H9 (cell line): ENCODE data around the gene ST8SIA6. TPM values are rescaled to one million over a fixed set of nuclear protein-coding genes. Genes with fewer than 3 reads are reported as not detected.

Source experiments
- DNase-seq: peaks from one replicate; pipeline ENCODE4 v3.0.0-alpha.2; 2017
- H2AFZ ChIP-seq: one replicate; pipeline ENCODE4 v1.6.1; 2013; ENCODE audit warnings: mild to moderate bottlenecking, low read length, control low read depth, moderate library complexity
- H2AK5ac ChIP-seq: 2 replicates; pipeline ENCODE4 v1.6.1; 2013; ENCODE audit warnings: low read length, control low read depth, mixed read lengths; ENCODE audit not compliant: insufficient read length
- H2BK120ac ChIP-seq: one replicate; pipeline ENCODE4 v1.6.1; 2013; ENCODE audit warnings: low read depth, mild to moderate bottlenecking, low read length, control low read depth, inconsistent platforms; ENCODE audit not compliant: poor library complexity, severe bottlenecking
- H2BK12ac ChIP-seq: 2 replicates; pipeline ENCODE4 v1.6.1; 2013; ENCODE audit warnings: low read length, control low read depth, mixed read lengths, low read depth; ENCODE audit not compliant: insufficient read length
- H2BK15ac ChIP-seq: 2 replicates; pipeline ENCODE4 v1.6.1; 2013; ENCODE audit warnings: low read depth, low read length, control low read depth
- H2BK20ac ChIP-seq: one replicate; pipeline ENCODE4 v1.6.1; 2013; ENCODE audit warnings: low read depth, mild to moderate bottlenecking, low read length, control low read depth, inconsistent platforms; ENCODE audit not compliant: poor library complexity, severe bottlenecking
- H2BK5ac ChIP-seq: 2 replicates; pipeline ENCODE4 v1.6.1; 2013; ENCODE audit warnings: low read length, control low read depth, mixed read lengths; ENCODE audit not compliant: insufficient read length
- H3K14ac ChIP-seq: 2 replicates; pipeline ENCODE4 v1.6.1; 2013; ENCODE audit warnings: low read length, control low read depth; ENCODE audit not compliant: insufficient read depth
- H3K18ac ChIP-seq: 2 replicates; pipeline ENCODE4 v1.6.1; 2013; ENCODE audit warnings: low read depth, mild to moderate bottlenecking, mixed read lengths, low read length, control low read depth; ENCODE audit not compliant: insufficient read length
- H3K23ac ChIP-seq: 2 replicates; pipeline ENCODE4 v1.6.1; 2013; ENCODE audit warnings: low read length, control low read depth, mixed read lengths, low read depth; ENCODE audit not compliant: insufficient read length
- H3K23me2 ChIP-seq: 2 replicates; pipeline ENCODE4 v1.6.1; 2013; ENCODE audit warnings: low read depth, mild to moderate bottlenecking, mixed read lengths, low read length, control low read depth; ENCODE audit not compliant: insufficient read length, poor library complexity, severe bottlenecking
- H3K27ac ChIP-seq: 2 replicates; pipeline ENCODE4 v1.5.1; 2013; ENCODE audit warnings: low read length, control low read depth, mixed read lengths, low read depth; ENCODE audit not compliant: insufficient read length
- H3K27me3 ChIP-seq: 2 replicates; pipeline ENCODE4 v1.6.1; 2013; ENCODE audit warnings: low read length, control low read depth, inconsistent platforms; ENCODE audit not compliant: insufficient read depth
- H3K4ac ChIP-seq: 2 replicates; pipeline ENCODE4 v1.6.1; 2013; ENCODE audit warnings: low read depth, mild to moderate bottlenecking, control low read depth, inconsistent platforms, low read length, moderate library complexity
- H3K4me1 ChIP-seq: 2 replicates; pipeline ENCODE4 v1.6.1; 2013; ENCODE audit warnings: low read length, control low read depth, inconsistent platforms; ENCODE audit not compliant: insufficient read depth
- H3K4me2 ChIP-seq: 2 replicates; pipeline ENCODE4 v1.6.1; 2013; ENCODE audit warnings: low read length, control low read depth, mixed read lengths; ENCODE audit not compliant: insufficient read length, insufficient read depth
- H3K56ac ChIP-seq: 2 replicates; pipeline ENCODE4 v1.6.1; 2013; ENCODE audit warnings: low read depth, mild to moderate bottlenecking, mixed read lengths, low read length, control low read depth; ENCODE audit not compliant: insufficient read length
- H3K79me1 ChIP-seq: 2 replicates; pipeline ENCODE4 v1.6.1; 2013; ENCODE audit warnings: low read depth, mild to moderate bottlenecking, moderate library complexity, low read length, control low read depth, inconsistent platforms; ENCODE audit not compliant: insufficient read depth, poor library complexity, severe bottlenecking
- H3K79me2 ChIP-seq: 2 replicates; pipeline ENCODE4 v1.6.1; 2013; ENCODE audit warnings: low read length, control low read depth, inconsistent platforms; ENCODE audit not compliant: insufficient read depth
- H3K9ac ChIP-seq: 2 replicates; pipeline ENCODE4 v1.6.1; 2013; ENCODE audit warnings: low read length, control low read depth, mixed read lengths; ENCODE audit not compliant: insufficient read length; ENCODE audit errors: extremely low read depth
- H3K9me3 ChIP-seq: one replicate; pipeline ENCODE4 v1.6.1; 2013; ENCODE audit warnings: low read depth, low read length, inconsistent platforms; ENCODE audit not compliant: control insufficient read depth
- H3T11ph ChIP-seq: one replicate; pipeline ENCODE4 v1.6.1; 2013; ENCODE audit warnings: mild to moderate bottlenecking, low read length, control low read depth, inconsistent platforms
- H4K20me1 ChIP-seq: one replicate; pipeline ENCODE4 v1.6.1; 2013; ENCODE audit not compliant: control insufficient read depth, insufficient read length, insufficient read depth
- H4K5ac ChIP-seq: 2 replicates; pipeline ENCODE4 v1.6.1; 2013; ENCODE audit warnings: low read depth, mild to moderate bottlenecking, mixed read lengths, low read length, control low read depth; ENCODE audit not compliant: insufficient read length
- H4K8ac ChIP-seq: replicated peaks from 2 replicates; pipeline ENCODE4 v1.6.1; 2013; ENCODE audit warnings: low read length, control low read depth, mixed read lengths, low read depth; ENCODE audit not compliant: insufficient read length
- H4K91ac ChIP-seq: 2 replicates; pipeline ENCODE4 v1.6.1; 2013; ENCODE audit warnings: low read depth, mild to moderate bottlenecking, moderate library complexity, mixed read lengths, low read length, control low read depth; ENCODE audit not compliant: insufficient read length
- H3K27ac Mint-ChIP-seq, 3 experiments: 2 replicates in 2 of 3; 3 replicates in 1 of 3; pipeline ENCODE4 v1.8.0; 2020 to 2021; ENCODE audit warnings: mixed read lengths in 3 of 3, mild to moderate bottlenecking in 1 of 3, moderate library complexity in 1 of 3
- H3K27me3 Mint-ChIP-seq: 2 replicates; pipeline ENCODE4 v1.8.0; 2021; ENCODE audit warnings: low read depth, mild to moderate bottlenecking, moderate library complexity, mixed read lengths
- H3K36me3 Mint-ChIP-seq, 3 experiments: 2 replicates in 2 of 3; 3 replicates in 1 of 3; pipeline ENCODE4 v1.8.0; 2020 to 2021; ENCODE audit warnings: low read depth in 3 of 3, mixed read lengths in 3 of 3; ENCODE audit not compliant: insufficient read depth in 1 of 3
- H3K4me1 Mint-ChIP-seq, 2 experiments: 2 replicates each; pipeline ENCODE4 v1.8.0; 2020; ENCODE audit warnings: mixed read lengths in 2 of 2
- H3K4me3 Mint-ChIP-seq, 2 experiments: 2 replicates in 1 of 2; 3 replicates in 1 of 2; pipeline ENCODE4 v1.8.0; 2020 to 2021; ENCODE audit warnings: mild to moderate bottlenecking in 2 of 2, mixed read lengths in 2 of 2, moderate library complexity in 1 of 2
- H3K9me3 Mint-ChIP-seq, 2 experiments: 2 replicates in 1 of 2; 3 replicates in 1 of 2; pipeline ENCODE4 v1.8.0; 2020; ENCODE audit warnings: mild to moderate bottlenecking in 2 of 2, mixed read lengths in 2 of 2, moderate library complexity in 1 of 2
- CTCF ChIP-seq: fragments of 200-600 bp; sonication (generic); conservative IDR thresholded peaks from 3 replicates; pipeline ENCODE4 v1.8.0; 2021; ENCODE audit warnings: antibody characterized with exemption, mild to moderate bottlenecking
- WGBS: extraction: QIAGEN DNeasy Blood & Tissue Kit; methylation state at CpG from one replicate; pipeline ENCODE4 v1.1.7; 2013; ENCODE audit warnings: missing lambda C conversion rate, low lambda C conversion rate, mixed read lengths; ENCODE audit not compliant: insufficient read length; ENCODE audit errors: extremely low coverage; 5-methylcytosine and 5-hydroxymethylcytosine counted together
- total RNA-seq: library from RNA; stranded (reverse); gene quantifications from 2 replicates; pipeline ENCODE4 v1.2.1, GENCODE V29; 2021

Gene ST8SIA6
- total RNA-seq, 1 experiment from 2014 or later = 0.37 TPM

GRCh38 chr10:17309435-17309834 lies 145.0 kb downstream of the ST8SIA6 start:
- H2BK12ac ChIP-seq = no peak overlapping the region
- no peak for TF ChIP-seq CTCF
- H3K18ac ChIP-seq = no peak overlapping the region
- H2BK5ac ChIP-seq = no peak overlapping the region
- H3K27me3 Mint-ChIP-seq = peaks cover 4% of the 10 kb centered on the region; the same call in 1 of the 2 replicates
- H4K91ac ChIP-seq = no peak overlapping the region
- H2BK120ac ChIP-seq = no peak overlapping the region
- no peak overlapping the region for H3K14ac ChIP-seq
- no peaks in the 10 kb centered on the region for H4K20me1 ChIP-seq
- H4K5ac ChIP-seq = no peak overlapping the region
- H3K23me2 ChIP-seq = no peaks in the 10 kb centered on the region
- H3K27ac Mint-ChIP-seq = no peak overlapping the region
- no peaks in the 10 kb centered on the region for H3K27me3 ChIP-seq
- H3K4me2 ChIP-seq = no peak overlapping the region
- no peak overlapping the region for H2BK20ac ChIP-seq
- no peaks in the 10 kb centered on the region for H3K36me3 Mint-ChIP-seq
- no peak overlapping the region for H4K8ac ChIP-seq
- no peak overlapping the region for H3K4ac ChIP-seq
- H3K9me3 Mint-ChIP-seq = no peaks in the 10 kb centered on the region
- H3K9ac ChIP-seq = no peak overlapping the region
- no peaks in the 10 kb centered on the region for H3K4me1 ChIP-seq
- no peak overlapping the region for H2BK15ac ChIP-seq
- no peak for DNase-seq
- no peak overlapping the region for H3K23ac ChIP-seq
- no peaks in the 10 kb centered on the region for H3K79me1 ChIP-seq
- no peaks in the 10 kb centered on the region for H3K4me1 Mint-ChIP-seq
- no peaks in the 10 kb centered on the region for H3K9me3 ChIP-seq
- no peak overlapping the region for H3T11ph ChIP-seq
- H3K56ac ChIP-seq = no peak overlapping the region
- WGBS = no CpG with 5 or more reads among the region's 2 CpGs
- no peaks in the 10 kb centered on the region for H3K79me2 ChIP-seq
- H2AFZ ChIP-seq = no peak overlapping the region
- H3K27ac ChIP-seq = no peak overlapping the region
- no peak overlapping the region for H3K4me3 Mint-ChIP-seq
- no peak overlapping the region for H2AK5ac ChIP-seq
